ENCODE data around the gene UPP1. TPM values are rescaled to one million over a fixed set of nuclear protein-coding genes. Genes with fewer than 3 reads are reported as not detected.

Gene UPP1
- total and polyA plus RNA-seq, 2 of the 13 experiments (the other 11 are each of a cell fraction or from before 2014, with no cell fraction given) = 5.7 to 9.8 TPM

GRCh38 chr7:48114589-48114988 is 25.5 kb downstream of the UPP1 start:
- DNase-seq (ENCODE audit: low spot score) = no peak
- H3K36me3 ChIP-seq (replicated peaks in 1 of 2; ENCODE audit: control insufficient read depth in 1 of 2, insufficient read depth in 2 of 2, low read length in 2 of 2) = no peaks in the 10 kb centered on the region
- in situ Hi-C loops (cut with HindIII; ENCODE audit: extremely low pct_ligation_motif_present, low pct_unique_long_range_greater_than_20kb) (loop anchor here (5.0 to 25.0 kb wide), 3 partner anchors 122 to 852 kb away; no protein-coding TSS in a partner anchor), intact Hi-C loops (cut with micrococcal nuclease; ENCODE audit: unreplicated experiment) (no loop called here)
- no peaks in the 10 kb centered on the region for H4K20me1 ChIP-seq (ENCODE audit: insufficient read depth, low read length)
- H3K4me1 ChIP-seq (ENCODE audit: insufficient read depth, low read length) = peaks cover 20% of the 10 kb centered on the region
- ATAC-seq = no peak
- no TSS peak for BruUV-seq (replicated peaks)
- no peaks in the 10 kb centered on the region for H3K9me3 ChIP-seq (ENCODE audit: low read length)
- TF ChIP-seq NFATC3 (CRISPR knock-in tag; IDR thresholded peaks at IDR 0.05) (no peak), KMT2B (CRISPR knock-in tag; IDR thresholded peaks at IDR 0.05) (no peak), ZEB1 (IDR thresholded peaks at IDR 0.05; ENCODE audit: insufficient replicate concordance, low read depth) (no peak), FOXA3 (CRISPR knock-in tag; IDR thresholded peaks at IDR 0.05) (no peak), FOXK2 (IDR thresholded peaks at IDR 0.05) (no peak), DRAP1 (CRISPR knock-in tag; IDR thresholded peaks at IDR 0.05) (no peak)
- no peak overlapping the region for H3K27ac ChIP-seq (ENCODE audit: extremely low read length, insufficient read depth, low read length)
- no peak overlapping the region for H2AFZ ChIP-seq (ENCODE audit: low read length)
- ChIA-PET CTCF (ENCODE audit: low intra/inter-chr PET ratio, low total read pairs) (no interaction called here), POLR2A (no interaction called here)
- H3K27me3 ChIP-seq (ENCODE audit: control insufficient read depth in 1 of 2, insufficient read depth in 2 of 2, low read length in 2 of 2) = no peaks in the 10 kb centered on the region
- no peak overlapping the region for H3K9ac ChIP-seq (ENCODE audit: insufficient read depth, low read depth, low read length)
- WGBS (ENCODE audit: low lambda C conversion rate) = 62% methylated on average over 7 of the region's 7 CpGs
- no peaks in the 10 kb centered on the region for H3K79me2 ChIP-seq (ENCODE audit: insufficient read depth, low read length)
- no peak overlapping the region for H3K4me2 ChIP-seq (ENCODE audit: low read depth, low read length)
- no peak for FAIRE-seq
- no peak overlapping the region for H3K4me3 ChIP-seq (replicated peaks in 1 of 3; ENCODE audit: insufficient read depth in 1 of 3, low read depth in 2 of 3, low read length in 3 of 3)

- 11% methylated on average over 5 of the region's 5 CpGs for WGBS (ENCODE audit: low lambda C conversion rate)
- H4K20me1 ChIP-seq (ENCODE audit: insufficient read depth, low read length) = no peaks in the 10 kb centered on the region
- no peak overlapping the region for H3K27ac ChIP-seq (ENCODE audit: extremely low read length, insufficient read depth, low read length)
- FAIRE-seq = no peak
- no peak for ATAC-seq
- no peaks in the 10 kb centered on the region for H3K27me3 ChIP-seq (ENCODE audit: control insufficient read depth in 1 of 2, insufficient read depth in 2 of 2, low read length in 2 of 2)
- in situ Hi-C loops (cut with HindIII; ENCODE audit: extremely low pct_ligation_motif_present, low pct_unique_long_range_greater_than_20kb) (loop anchor here (25.0 kb wide), 1 partner anchor 854 kb away; no protein-coding TSS in a partner anchor), intact Hi-C loops (cut with micrococcal nuclease; ENCODE audit: unreplicated experiment) (no loop called here)
- POLR2A ChIA-PET = no interaction called here
- H3K4me2 ChIP-seq (ENCODE audit: low read depth, low read length) = no peak overlapping the region
- no peak overlapping the region for H2AFZ ChIP-seq (ENCODE audit: low read length)
- no peaks in the 10 kb centered on the region for H3K79me2 ChIP-seq (ENCODE audit: insufficient read depth, low read length)
- peaks cover 11% of the 10 kb centered on the region for H3K4me1 ChIP-seq (ENCODE audit: insufficient read depth, low read length)
- BruUV-seq (replicated peaks) = no TSS peak
- H3K9me3 ChIP-seq (ENCODE audit: low read length) = no peaks in the 10 kb centered on the region
- H3K36me3 ChIP-seq (replicated peaks in 1 of 2; ENCODE audit: control insufficient read depth in 1 of 2, insufficient read depth in 2 of 2, low read length in 2 of 2) = no peaks in the 10 kb centered on the region
- H3K4me3 ChIP-seq (replicated peaks in 1 of 3; ENCODE audit: insufficient read depth in 1 of 3, low read depth in 2 of 3, low read length in 3 of 3) = no peak overlapping the region
- CTCF ChIA-PET (ENCODE audit: low intra/inter-chr PET ratio, low total read pairs) = no interaction called here
- DNase-seq (ENCODE audit: low spot score) = no peak
- H3K9ac ChIP-seq (ENCODE audit: insufficient read depth, low read depth, low read length) = no peak overlapping the region
- no peak for TF ChIP-seq FOSL2 (CRISPR knock-in tag; IDR thresholded peaks at IDR 0.05)
- TF ChIP-seq ZSCAN31 (CRISPR knock-in tag; IDR thresholded peaks at IDR 0.05; ENCODE audit: low read depth) = no peak
- no peak for TF ChIP-seq ZNF318 (CRISPR knock-in tag; IDR thresholded peaks at IDR 0.05)
- TF ChIP-seq RBFOX2 (IDR thresholded peaks at IDR 0.05; ENCODE audit: low read depth, low read length) = no peak
- TF ChIP-seq ZNF124 (CRISPR knock-in tag; IDR thresholded peaks at IDR 0.05) = no peak
Observed at GRCh38 chr7:48116043-48116442, 27.0 kb downstream of the UPP1 start.

Measured in HepG2 (cell line).